Kidney epithelial cell (primary cell): ENCODE measurements around the gene ACTMAP. TPM values are rescaled to one million over a fixed set of nuclear protein-coding genes. Genes with fewer than 3 reads are reported as not detected.

Source experiments
- DNase-seq: peaks from one replicate; pipeline ENCODE4 v3.0.0-alpha.2; 2010; ENCODE audit warnings: low read depth
- H3K27me3 ChIP-seq: 2 replicates; pipeline ENCODE4 v1.6.0; 2011; ENCODE audit warnings: low read length; ENCODE audit not compliant: control insufficient read depth, insufficient read depth
- H3K36me3 ChIP-seq: 2 replicates; pipeline ENCODE4 v1.5.1; 2011; ENCODE audit warnings: low read length; ENCODE audit not compliant: control insufficient read depth, insufficient read depth
- H3K4me3 ChIP-seq: 2 replicates; pipeline ENCODE4 v1.5.1; 2011; ENCODE audit warnings: low read depth, mild to moderate bottlenecking, control low read depth, low read length
- total RNA-seq: library from RNA; depleted of rRNA; stranded (reverse); fragments of >200 nt; gene quantifications from 2 replicates; pipeline ENCODE4 v1.2.3, GENCODE V29; 2015
- TF ChIP-seq, protein P1 (sequence below): IDR thresholded peaks from 2 replicates; pipeline ENCODE4 v1.5.1; 2011; ENCODE audit warnings: mild to moderate bottlenecking, moderate library complexity, low read length, control low read depth, inconsistent platforms; ENCODE audit not compliant: insufficient read depth, poor library complexity, severe bottlenecking

The ACTMAP gene
- total RNA-seq, 1 donor from 2014 or later = 7.2 TPM

DNA sequence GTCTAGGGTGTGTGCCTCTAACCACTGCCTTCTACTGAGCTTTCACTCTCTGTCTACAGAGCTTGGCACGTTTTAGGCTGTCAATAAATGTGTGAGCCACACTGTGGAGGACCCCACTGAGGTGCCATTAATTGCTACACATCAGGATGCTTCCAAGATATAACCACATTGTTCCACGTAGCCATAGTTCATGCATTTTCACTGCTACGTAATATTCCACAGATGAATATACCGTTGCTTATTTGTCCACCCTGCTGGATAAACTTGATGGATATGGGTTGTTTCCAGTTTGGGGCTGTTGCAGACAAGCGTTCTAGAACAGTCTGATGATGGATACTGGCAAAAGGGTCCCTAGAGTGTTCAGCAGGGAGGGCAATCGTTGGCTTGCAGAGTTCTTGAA, 48.5 kb downstream of the ACTMAP start:
- DNase-seq = no peak
- Histone ChIP-seq H3K4me3 (no peak overlapping the region), H3K36me3 (no peaks in the 10 kb centered on the region), H3K27me3 (no peaks in the 10 kb centered on the region)
- TF ChIP-seq, protein P1, sequence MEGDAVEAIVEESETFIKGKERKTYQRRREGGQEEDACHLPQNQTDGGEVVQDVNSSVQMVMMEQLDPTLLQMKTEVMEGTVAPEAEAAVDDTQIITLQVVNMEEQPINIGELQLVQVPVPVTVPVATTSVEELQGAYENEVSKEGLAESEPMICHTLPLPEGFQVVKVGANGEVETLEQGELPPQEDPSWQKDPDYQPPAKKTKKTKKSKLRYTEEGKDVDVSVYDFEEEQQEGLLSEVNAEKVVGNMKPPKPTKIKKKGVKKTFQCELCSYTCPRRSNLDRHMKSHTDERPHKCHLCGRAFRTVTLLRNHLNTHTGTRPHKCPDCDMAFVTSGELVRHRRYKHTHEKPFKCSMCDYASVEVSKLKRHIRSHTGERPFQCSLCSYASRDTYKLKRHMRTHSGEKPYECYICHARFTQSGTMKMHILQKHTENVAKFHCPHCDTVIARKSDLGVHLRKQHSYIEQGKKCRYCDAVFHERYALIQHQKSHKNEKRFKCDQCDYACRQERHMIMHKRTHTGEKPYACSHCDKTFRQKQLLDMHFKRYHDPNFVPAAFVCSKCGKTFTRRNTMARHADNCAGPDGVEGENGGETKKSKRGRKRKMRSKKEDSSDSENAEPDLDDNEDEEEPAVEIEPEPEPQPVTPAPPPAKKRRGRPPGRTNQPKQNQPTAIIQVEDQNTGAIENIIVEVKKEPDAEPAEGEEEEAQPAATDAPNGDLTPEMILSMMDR = no peak

GRCh38 chr19:40700083-40700482, 50.2 kb downstream of the ACTMAP start:
- no peak for DNase-seq
- Histone ChIP-seq H3K27me3 (no peaks in the 10 kb centered on the region), H3K36me3 (no peaks in the 10 kb centered on the region), H3K4me3 (no peak overlapping the region)
- TF ChIP-seq, protein P1 = no peak

DNA sequence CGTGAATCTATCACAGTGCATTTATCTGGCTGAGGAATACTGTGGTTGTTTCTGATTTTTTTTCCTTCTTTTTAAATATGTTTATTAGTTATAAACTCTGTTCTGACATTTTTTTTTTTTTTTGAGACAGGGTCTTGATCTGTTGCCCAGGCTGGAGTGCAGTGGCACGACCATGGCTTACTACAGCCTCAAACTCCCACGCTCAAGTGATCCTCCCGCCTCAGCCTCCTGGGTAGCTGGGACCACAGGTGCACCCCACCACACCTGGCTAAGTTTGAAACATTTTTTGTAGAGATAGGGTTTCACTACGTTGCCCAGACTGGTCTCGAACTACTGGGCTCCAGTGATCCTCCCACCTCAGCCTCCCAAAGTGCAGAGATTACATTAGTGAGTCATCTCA, 53.3 kb downstream of the ACTMAP start:
- no peak overlapping the region for H3K4me3 ChIP-seq
- H3K27me3 ChIP-seq = no peaks in the 10 kb centered on the region
- no peak for DNase-seq
- TF ChIP-seq, protein P1 = no peak
- H3K36me3 ChIP-seq = peaks cover 1% of the 10 kb centered on the region

DNA sequence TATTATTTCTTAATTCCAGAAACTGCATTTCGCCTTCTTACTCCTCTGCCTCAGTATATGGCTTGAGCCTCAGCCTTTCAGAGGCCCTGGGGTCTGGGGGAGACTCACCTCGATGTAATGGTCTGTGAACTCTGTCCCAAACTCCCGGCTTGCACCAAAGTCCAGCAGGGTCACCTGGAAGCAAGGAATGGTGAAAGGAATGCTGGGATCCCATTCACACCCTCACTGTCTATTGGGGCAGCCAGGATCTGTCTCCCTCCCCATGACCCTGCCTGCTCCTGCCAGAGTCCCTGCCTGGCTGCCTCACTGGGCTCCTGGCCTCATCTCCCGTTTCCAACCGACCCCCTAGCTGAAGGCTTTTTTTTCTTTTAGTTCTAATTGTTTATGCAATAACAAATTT, 54.4 kb downstream of the ACTMAP start:
- DNase-seq = no peak
- TF ChIP-seq, protein P1 = no peak
- Histone ChIP-seq H3K27me3 (no peaks in the 10 kb centered on the region), H3K36me3 (peaks cover 1% of the 10 kb centered on the region), H3K4me3 (no peak overlapping the region)

GRCh38 chr19:40693896-40694295, 56.4 kb downstream of the ACTMAP start:
- TF ChIP-seq, protein P1 = no peak
- Histone ChIP-seq H3K4me3 (no peak overlapping the region), H3K27me3 (no peaks in the 10 kb centered on the region), H3K36me3 (peaks cover 1% of the 10 kb centered on the region)
- DNase-seq = no peak

DNA sequence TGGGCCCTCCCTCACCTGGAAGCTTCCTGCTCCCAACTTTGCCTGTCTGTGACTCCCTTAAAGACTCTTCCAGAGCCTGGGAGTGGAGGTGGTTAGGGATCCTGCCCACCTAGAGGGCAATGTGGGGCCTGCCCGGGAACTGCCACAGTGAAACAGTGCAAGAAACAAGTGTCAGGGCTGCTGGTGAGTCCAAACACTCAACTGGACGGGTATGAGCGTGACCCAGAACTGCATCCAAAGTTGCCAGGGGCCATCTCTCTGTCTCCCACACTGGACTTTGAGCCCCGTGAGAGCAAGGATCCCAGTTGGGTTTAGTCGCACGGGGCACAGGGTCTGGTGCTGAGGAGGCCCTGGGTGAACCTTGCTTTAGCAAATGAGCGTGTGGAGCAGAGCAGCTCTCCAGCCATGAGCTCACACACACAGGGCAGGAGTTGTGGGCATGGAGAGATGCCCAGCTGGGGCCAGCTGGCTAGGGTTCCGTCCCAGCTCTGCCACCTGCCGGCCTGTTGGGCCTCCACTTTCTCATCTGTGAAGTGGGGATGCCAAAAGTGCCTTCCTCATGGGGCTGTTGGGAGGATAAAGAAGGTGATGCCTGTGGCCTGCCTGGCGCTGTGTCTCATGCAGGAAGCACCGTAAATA, 57.0 kb downstream of the ACTMAP start:
- no peak for DNase-seq
- no peaks in the 10 kb centered on the region for H3K27me3 ChIP-seq
- H3K4me3 ChIP-seq = no peak overlapping the region
- TF ChIP-seq, protein P1 = no peak
- peaks cover 1% of the 10 kb centered on the region for H3K36me3 ChIP-seq
